GM12878 (cell line): ENCODE measurements around the gene ARL14. TPM values are rescaled to one million over a fixed set of nuclear protein-coding genes. Genes with fewer than 3 reads are reported as not detected.

ENCODE experiments used
- ATAC-seq: fragments of 200-7000 bp; cut with Tn5 transposase; 3 replicates; pipeline ENCODE4 v1.9.1; 2020; ENCODE audit warnings: mild to moderate bottlenecking, moderate library complexity
- BruUV-seq: library from RNA; stranded (reverse); fragments of 400-500 nt; replicated peaks from 2 replicates; lab custom pipeline; 2021; lab: Mats Ljungman, UMichigan
- CTCF ChIA-PET: fragments of 300-600 bp; sonication (Branson Sonifier 250); formaldehyde crosslinking; extraction: SDS; loops from one replicate; lab custom pipeline; 2021; ENCODE audit warnings: inconsistent platforms; lab: Yijun Ruan, JAX
- POLR2A ChIA-PET: fragments of 350-600 bp; formaldehyde crosslinking; extraction: SDS; loops from one replicate; lab custom pipeline; 2021; ENCODE audit warnings: inconsistent platforms; lab: Charles Lee
- RAD21 ChIA-PET: fragments of 300-600 bp; sonication (Branson Sonifier 250); formaldehyde crosslinking; loops from one replicate; lab custom pipeline; 2023; ENCODE audit warnings: antibody characterized with exemption; ENCODE audit not compliant: unreplicated experiment; lab: Charles Lee
- SMC1A ChIA-PET: fragments of 300-600 bp; sonication (Branson Sonifier 250); formaldehyde crosslinking; loops from one replicate; lab custom pipeline; 2023; ENCODE audit not compliant: unreplicated experiment, uncharacterized antibody; lab: Charles Lee
- DNase-seq: peaks from one replicate; pipeline ENCODE4 v3.0.0-alpha.2; 2011; ENCODE audit warnings: low read depth, low spot score
- FAIRE-seq: peaks from 3 replicates; lab custom pipeline; 2011; peaks lifted over from hg19 to GRCh38; lab: Jason Lieb, UNC
- H2AFZ ChIP-seq: 2 replicates; pipeline ENCODE4 v1.6.0; 2011; ENCODE audit warnings: low read depth, low read length, control low read depth; ENCODE audit not compliant: control insufficient read depth
- H3K27ac ChIP-seq: 2 replicates; pipeline ENCODE4 v1.5.1; 2011; ENCODE audit warnings: control low read depth; ENCODE audit not compliant: control insufficient read depth, insufficient read depth
- H3K27me3 ChIP-seq, 2 experiments: replicated peaks in 1 of 2; 2 replicates each; pipeline versions ENCODE4 v1.6.0 to v1.6.1; 2011; ENCODE audit warnings: low read length in 1 of 2; ENCODE audit not compliant: control insufficient read depth in 2 of 2, insufficient read depth in 2 of 2
- H3K36me3 ChIP-seq, 2 experiments: 2 replicates each; pipeline ENCODE4 v1.5.1; 2011; ENCODE audit warnings: low read length in 1 of 2; ENCODE audit not compliant: control insufficient read depth in 2 of 2, insufficient read depth in 2 of 2
- H3K4me1 ChIP-seq: 2 replicates; pipeline ENCODE4 v1.6.1; 2011; ENCODE audit warnings: mild to moderate bottlenecking, low read length, moderate library complexity, mixed read lengths; ENCODE audit not compliant: control insufficient read depth, insufficient read depth
- H3K4me2 ChIP-seq: 2 replicates; pipeline ENCODE4 v1.6.0; 2011; ENCODE audit warnings: control low read depth; ENCODE audit not compliant: control insufficient read depth, insufficient read depth
- H3K4me3 ChIP-seq: fragments of 200-600 bp; sonication (generic); 2 replicates; pipeline ENCODE4 v1.5.1; 2016
- H3K79me2 ChIP-seq: 2 replicates; pipeline ENCODE4 v1.6.0; 2011; ENCODE audit warnings: low read length; ENCODE audit not compliant: control insufficient read depth, insufficient read depth
- H3K9ac ChIP-seq: 2 replicates; pipeline ENCODE4 v1.8.0; 2011; ENCODE audit warnings: low read length, control low read depth, mixed read lengths; ENCODE audit not compliant: control insufficient read depth, insufficient read depth
- H3K9me3 ChIP-seq: replicated peaks from 3 replicates; pipeline ENCODE4 v1.5.1; 2011; ENCODE audit warnings: mild to moderate bottlenecking, low read length; ENCODE audit not compliant: control insufficient read depth, insufficient read depth
- H4K20me1 ChIP-seq: 2 replicates; pipeline ENCODE4 v1.6.0; 2011; ENCODE audit not compliant: control insufficient read depth, insufficient read depth
- ASH2L ChIP-seq: fragments of 300-600, 200-600 bp; sonication (generic); IDR thresholded peaks from 2 replicates; pipeline ENCODE4 v1.6.1; 2017; ENCODE audit warnings: low read depth, mild to moderate bottlenecking, borderline replicate concordance
- ATF3 ChIP-seq: IDR thresholded peaks from 2 replicates; pipeline ENCODE4 v1.6.1; 2011; ENCODE audit warnings: low read depth, mild to moderate bottlenecking, low read length, moderate library complexity, borderline replicate concordance; ENCODE audit errors: extremely low read depth
- BCL3 ChIP-seq: IDR thresholded peaks from 2 replicates; pipeline ENCODE4 v1.6.1; 2011; ENCODE audit warnings: borderline replicate concordance, low read depth, mild to moderate bottlenecking, moderate library complexity, low read length; ENCODE audit not compliant: insufficient read depth, poor library complexity, severe bottlenecking
- BCLAF1 ChIP-seq: fragments of 450-650 bp; IDR thresholded peaks from 2 replicates; pipeline ENCODE4 v1.6.1; 2017; ENCODE audit warnings: antibody characterized with exemption, mild to moderate bottlenecking, moderate library complexity
- CBX5 ChIP-seq: sonication (generic); IDR thresholded peaks from 2 replicates; pipeline ENCODE4 v1.6.1; 2016; ENCODE audit warnings: low read depth, moderate library complexity, mild to moderate bottlenecking, inconsistent platforms
- DPF2 ChIP-seq: fragments of 450-650 bp; IDR thresholded peaks from 2 replicates; pipeline ENCODE4 v1.6.1; 2017; ENCODE audit warnings: mild to moderate bottlenecking
- E2F4 ChIP-seq: IDR thresholded peaks from 2 replicates; pipeline ENCODE4 v1.6.1; 2012; ENCODE audit warnings: low read depth, low read length, improper control_type of control experiment
- EP300 ChIP-seq, 2 experiments: fragments of 150-350 bp in 1 of 2; IDR thresholded peaks; 2 replicates each; pipeline ENCODE4 v1.6.1; 2011 to 2012; ENCODE audit warnings: low read depth in 2 of 2, low read length in 2 of 2, borderline replicate concordance in 1 of 2, improper control_type of control experiment in 1 of 2, inconsistent platforms in 1 of 2; ENCODE audit not compliant: control insufficient read depth in 1 of 2
- MYC ChIP-seq: IDR thresholded peaks from 2 replicates; pipeline ENCODE4 v1.6.1; 2011; ENCODE audit warnings: mild to moderate bottlenecking, low read length, moderate library complexity, inconsistent platforms; ENCODE audit not compliant: insufficient read depth, insufficient replicate concordance, insufficient read length, severe bottlenecking
- NKRF ChIP-seq: fragments of 450-650 bp; conservative IDR thresholded peaks from 2 replicates; pipeline ENCODE4 v1.6.1; 2017; ENCODE audit warnings: mild to moderate bottlenecking, moderate library complexity
- RCOR1 ChIP-seq: conservative IDR thresholded peaks from 2 replicates; pipeline ENCODE4 v1.6.1; 2012; ENCODE audit warnings: low read depth, low read length, improper control_type of control experiment
- SMARCA5 ChIP-seq: fragments of 450-650 bp; IDR thresholded peaks from 2 replicates; pipeline ENCODE4 v1.6.1; 2017; ENCODE audit warnings: mild to moderate bottlenecking
- TAF1 ChIP-seq: IDR thresholded peaks from 2 replicates; pipeline ENCODE4 v1.6.1; 2011; ENCODE audit warnings: mild to moderate bottlenecking, low read depth, low read length, borderline replicate concordance
- WRNIP1 ChIP-seq: IDR thresholded peaks from 2 replicates; pipeline ENCODE4 v1.6.1; 2011; ENCODE audit warnings: low read depth, low read length, improper control_type of control experiment, borderline replicate concordance
- ZNF622 ChIP-seq: fragments of 450-650 bp; IDR thresholded peaks from 2 replicates; pipeline ENCODE4 v1.6.1; 2017; ENCODE audit warnings: mild to moderate bottlenecking, inconsistent platforms
- WGBS: methylation state at CpG from one replicate; pipeline ENCODE4 v1.1.6; 2016; ENCODE audit warnings: low lambda C conversion rate; ENCODE audit not compliant: insufficient replicate concordance, insufficient coverage; ENCODE audit errors: missing lambda C conversion rate; 5-methylcytosine and 5-hydroxymethylcytosine counted together
- in situ Hi-C: fragments of 300-500 bp; cut with MboI; formaldehyde crosslinking; loops from 9 replicates; pipeline ENCODE4 v1.14.3; 2018; ENCODE audit warnings: mixed read lengths
- intact Hi-C: fragments of 100-400 bp; cut with micrococcal nuclease; formaldehyde crosslinking; loops from one replicate; pipeline ENCODE4 v1.14.2; 2022; ENCODE audit not compliant: unreplicated experiment
- polyA plus RNA-seq, 11 experiments: library from polyadenylated mRNA; depleted of rRNA in 4 of 11; unstranded in 6 of 11; stranded (reverse) in 5 of 11; fragments of >200 nt; fragmentation: Nextera tagmentation in 4 of 11; fragmentation: Illumina TruSeq in 1 of 11; extraction: Ambion mirVana in 4 of 11; extraction: Trizol in 1 of 11; gene quantifications; 1 replicate in 1 of 11; 2 replicates in 10 of 11; pipeline versions ENCODE4 v1.2.1 to v1.2.3, GENCODE V29; 2011 to 2016; ENCODE audit warnings: inconsistent platforms in 2 of 11, missing spikeins in 2 of 11, low read depth in 1 of 11
- total RNA-seq, 4 experiments: library from RNA; depleted of rRNA in 3 of 4; stranded (reverse); fragments of >200 nt in 3 of 4; fragmentation: Illumina TruSeq in 1 of 4; extraction: Trizol in 1 of 4; gene quantifications; 2 replicates each; pipeline versions ENCODE4 v1.2.1 to v1.2.3, GENCODE V29; 2013 to 2021

Gene ARL14
- total and polyA plus RNA-seq, 10 of the 15 experiments (the other 5 are each of a cell fraction or from before 2014, with no cell fraction given) = 0.04 to 0.18 TPM; not detected in 8

GRCh38 chr3:160633361-160634083 lies 43.4 kb upstream of the ARL14 start:
- Histone ChIP-seq H3K9ac (no peak overlapping the region), H3K36me3 (no peaks in the 10 kb centered on the region), H2AFZ (no peak overlapping the region), H3K27me3 (no peaks in the 10 kb centered on the region), H3K4me2 (no peak overlapping the region), H3K79me2 (no peaks in the 10 kb centered on the region), H3K27ac (no peak overlapping the region), H3K9me3 (no peaks in the 10 kb centered on the region), H3K4me3 (no peak overlapping the region), H4K20me1 (no peaks in the 10 kb centered on the region), H3K4me1 (no peaks in the 10 kb centered on the region)
- SMC1A ChIA-PET = no interaction called here
- POLR2A ChIA-PET = no interaction called here
- WGBS = 67% methylated on average over 4 of the region's 4 CpGs
- BruUV-seq = no TSS peak
- intact Hi-C loops = no loop called here
- ATAC-seq = no peak; the same call in 2 of the 3 replicates
- in situ Hi-C loops = no loop called here
- RAD21 ChIA-PET = no interaction called here
- no peak for FAIRE-seq
- CTCF ChIA-PET = interaction anchor here (0.8 kb wide), 1 partner anchor 66 kb away, joined by 3 read pairs; no protein-coding TSS in a partner anchor
- DNase-seq = no peak
- no peak for TF ChIP-seq ASH2L
- TF ChIP-seq TAF1 = no peak
- TF ChIP-seq MYC = no peak
- no peak for TF ChIP-seq RCOR1
- no peak for TF ChIP-seq SMARCA5
- no peak for TF ChIP-seq CBX5
- no peak for TF ChIP-seq E2F4
- TF ChIP-seq ATF3 = no peak
- TF ChIP-seq BCLAF1 = no peak
- no peak for TF ChIP-seq WRNIP1
- TF ChIP-seq ZNF622 = no peak
- TF ChIP-seq EP300 (IDR thresholded peaks at IDR 0.05; ENCODE audit: borderline replicate concordance in 1 of 2, control insufficient read depth in 1 of 2, low read depth in 2 of 2, low read length in 2 of 2) = no peak
- no peak for TF ChIP-seq DPF2
- no peak for TF ChIP-seq NKRF
- no peak for TF ChIP-seq BCL3
